NCI-H146 treated with DMSO at 0.1 percent for 48 hours (cell line): ENCODE results near the gene UBAP2L.
"Not testable (repeated sequence)": the region's sequence is repeated elsewhere in the genome, so short reads cannot be mapped to it uniquely, and the experiment has no call there.

Experiments
- DNase-seq: peaks from one replicate; lab custom pipeline; 2025; ENCODE audit not compliant: unreplicated experiment; lab: John Stamatoyannopoulos, UW

UBAP2L gene

GRCh38 chr1:154307670-154308270 lies 87.0 kb downstream of the UBAP2L start:
- DNase-seq, result not testable (repeated sequence)

GRCh38 chr1:154309136-154309535 lies 88.4 kb downstream of the UBAP2L start:
- not testable (repeated sequence) for DNase-seq

- DNase-seq, result not testable (repeated sequence)
Observed at GRCh38 chr1:154312229-154313065, 91.7 kb downstream of the UBAP2L start.

- no peak for DNase-seq
Observed at GRCh38 chr1:154313066-154313356, 92.3 kb downstream of the UBAP2L start.

- not testable (repeated sequence) for DNase-seq
Observed at GRCh38 chr1:154314226-154314625, 93.5 kb downstream of the UBAP2L start.

GRCh38 chr1:154316704-154317103 lies 95.9 kb downstream of the UBAP2L start:
- no peak for DNase-seq

- no peak for DNase-seq
Observed at GRCh38 chr1:154318386-154318785, 97.6 kb downstream of the UBAP2L start.
